Gastrocnemius medialis (tissue), 4 donors: Measurements from ENCODE around the gene OSTC.

Experiments used
- CTCF ChIP-seq, 5 experiments: fragments of 450-650 bp in 3 of 5; fragments of 200-600 bp in 2 of 5; sonication (generic) in 2 of 5; IDR thresholded peaks in 4 of 5; conservative IDR thresholded peaks in 1 of 5; 1 replicate in 4 of 5; 2 replicates in 1 of 5; pipeline ENCODE4 v1.5.1; 2016 to 2019; ENCODE audit warnings: antibody characterized with exemption in 5 of 5, mild to moderate bottlenecking in 3 of 5, moderate library complexity in 3 of 5
- POLR2A ChIP-seq, 2 donors: fragments of 450-650 bp; IDR thresholded peaks; one replicate each; pipeline ENCODE4 v1.6.1; 2017; ENCODE audit warnings: antibody characterized with exemption in 2 of 2, mild to moderate bottlenecking in 2 of 2, moderate library complexity in 2 of 2

GRCh38 chr4:108706289-108706688 is 55.9 kb downstream of the OSTC start:
- no peak for TF ChIP-seq CTCF (IDR thresholded peaks at IDR 0.05 in 4 of 5, conservative IDR thresholded peaks at IDR 0.05 in 1 of 5)
- TF ChIP-seq POLR2A (IDR thresholded peaks at IDR 0.05), result no peak
